Esophagus squamous epithelium (tissue), 5 donors: ENCODE data around the gene PKD1. TPM values are rescaled to one million over a fixed set of nuclear protein-coding genes. Genes with fewer than 3 reads are reported as not detected.
A peak's percentile ranks its signal among the peaks of the same experiment; 100 is the strongest.

Source experiments
- DNase-seq: peaks from one replicate; lab custom pipeline; 2025; lab: John Stamatoyannopoulos, UW
- H3K27ac ChIP-seq, 4 donors: fragments of 200-600 bp; sonication (generic); one replicate each; pipeline ENCODE4 v1.5.1; 2016 to 2019; ENCODE audit warnings: mild to moderate bottlenecking in 1 of 4
- H3K27me3 ChIP-seq, 4 donors: fragments of 200-600 bp; sonication (generic); 1 replicate in 3 of 4; 2 replicates in 1 of 4; pipeline versions ENCODE4 v1.5.1 to v1.6.0; 2017 to 2021; ENCODE audit warnings: antibody characterized with exemption in 1 of 4
- H3K36me3 ChIP-seq, 3 donors: fragments of 200-600 bp; sonication (generic); one replicate each; pipeline ENCODE4 v1.5.1; 2016 to 2019
- H3K4me1 ChIP-seq, 3 donors: fragments of 200-600 bp; sonication (generic); one replicate each; pipeline ENCODE4 v1.5.1; 2017 to 2019
- H3K4me3 ChIP-seq, 4 donors: fragments of 200-600 bp; sonication (generic); 1 replicate in 3 of 4; 2 replicates in 1 of 4; pipeline ENCODE4 v1.5.1; 2016 to 2019; ENCODE audit warnings: mild to moderate bottlenecking in 2 of 4, moderate library complexity in 1 of 4
- H3K9me3 ChIP-seq, 3 donors: fragments of 200-600 bp; sonication (generic); one replicate each; pipeline ENCODE4 v1.5.1; 2016 to 2019
- POLR2A ChIP-seq, 4 donors: fragments of 450-650 bp; IDR thresholded peaks; one replicate each; pipeline ENCODE4 v1.6.1; 2017; ENCODE audit warnings: antibody characterized with exemption in 4 of 4, mild to moderate bottlenecking in 4 of 4, moderate library complexity in 3 of 4
- WGBS, 2 donors: methylation state at CpG; one replicate each; pipeline ENCODE4 v1.1.5; 2018; 5-methylcytosine and 5-hydroxymethylcytosine counted together
- intact Hi-C: fragments of 100-400 bp; cut with DNase I; formaldehyde crosslinking; loops from one replicate; pipeline ENCODE4 v1.15.0; 2022
- total RNA-seq, 4 donors: library from RNA; depleted of rRNA; stranded (reverse); fragments of >200 nt; gene quantifications; one replicate each; pipeline ENCODE4 v1.1.0, GENCODE V29; 2016
- TF ChIP-seq, protein P1 (sequence below), 6 experiments: fragments of 450-650 bp in 4 of 6; fragments of 200-600 bp in 2 of 6; sonication (generic) in 2 of 6; IDR thresholded peaks; one replicate each; pipeline ENCODE4 v1.5.1; 2016 to 2019; ENCODE audit warnings: antibody characterized with exemption in 6 of 6, mild to moderate bottlenecking in 4 of 6, moderate library complexity in 4 of 6
- donor health status: DM: yes; HTN: yes; CAD: no.

Gene PKD1
- total RNA-seq, 4 donors from 2014 or later = 34.1 to 123 (median 64.1) TPM

DNA sequence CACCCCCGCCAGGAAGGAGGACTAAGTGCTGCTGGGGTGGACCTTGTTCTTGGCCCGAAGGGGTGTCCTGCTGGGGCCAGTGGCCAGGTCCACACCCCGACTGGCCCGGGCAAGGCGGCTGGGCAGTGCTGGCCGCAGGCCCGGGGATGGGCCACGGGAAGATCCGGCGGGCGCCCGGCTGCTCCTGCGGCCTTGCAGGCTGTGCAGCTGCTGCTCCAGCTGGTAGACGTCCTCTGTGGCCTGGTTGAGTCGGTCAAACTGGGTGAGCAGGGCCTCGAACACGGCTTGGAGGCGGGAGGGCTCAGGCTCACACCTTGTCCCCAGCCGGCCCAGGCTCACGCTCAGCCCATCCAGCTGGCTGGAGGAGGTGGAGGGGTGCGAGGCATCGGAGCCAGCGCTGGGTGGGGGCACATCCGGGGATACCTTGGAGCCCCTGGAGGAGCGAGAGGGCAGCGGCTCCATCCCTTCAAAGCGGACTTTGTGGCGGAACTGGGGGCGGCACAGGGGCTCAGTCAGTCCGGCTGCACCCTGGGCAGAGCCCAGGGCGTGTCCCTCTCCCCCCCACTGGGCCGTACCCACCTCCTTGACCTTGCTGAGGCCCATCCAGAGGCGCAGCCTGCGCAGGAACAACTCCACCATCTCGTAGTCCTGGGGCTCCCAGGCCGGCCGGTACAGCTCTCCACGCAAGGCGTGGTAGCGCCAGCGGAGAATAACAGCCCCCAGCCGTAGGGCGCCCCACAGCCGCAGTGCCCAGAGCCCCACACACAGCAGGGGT is 45.8 kb downstream of the PKD1 start:
- Histone ChIP-seq H3K4me1 (peaks cover 3 to 87% (median 16%) of the 10 kb centered on the region in 3 donors), H3K27ac (peak overlapping the region; percentile 61 to 87 (median 64))
- TF ChIP-seq, protein P1, sequence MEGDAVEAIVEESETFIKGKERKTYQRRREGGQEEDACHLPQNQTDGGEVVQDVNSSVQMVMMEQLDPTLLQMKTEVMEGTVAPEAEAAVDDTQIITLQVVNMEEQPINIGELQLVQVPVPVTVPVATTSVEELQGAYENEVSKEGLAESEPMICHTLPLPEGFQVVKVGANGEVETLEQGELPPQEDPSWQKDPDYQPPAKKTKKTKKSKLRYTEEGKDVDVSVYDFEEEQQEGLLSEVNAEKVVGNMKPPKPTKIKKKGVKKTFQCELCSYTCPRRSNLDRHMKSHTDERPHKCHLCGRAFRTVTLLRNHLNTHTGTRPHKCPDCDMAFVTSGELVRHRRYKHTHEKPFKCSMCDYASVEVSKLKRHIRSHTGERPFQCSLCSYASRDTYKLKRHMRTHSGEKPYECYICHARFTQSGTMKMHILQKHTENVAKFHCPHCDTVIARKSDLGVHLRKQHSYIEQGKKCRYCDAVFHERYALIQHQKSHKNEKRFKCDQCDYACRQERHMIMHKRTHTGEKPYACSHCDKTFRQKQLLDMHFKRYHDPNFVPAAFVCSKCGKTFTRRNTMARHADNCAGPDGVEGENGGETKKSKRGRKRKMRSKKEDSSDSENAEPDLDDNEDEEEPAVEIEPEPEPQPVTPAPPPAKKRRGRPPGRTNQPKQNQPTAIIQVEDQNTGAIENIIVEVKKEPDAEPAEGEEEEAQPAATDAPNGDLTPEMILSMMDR (IDR thresholded peaks at IDR 0.05) = no peak
- TF ChIP-seq POLR2A (IDR thresholded peaks at IDR 0.05) = no peak

DNA sequence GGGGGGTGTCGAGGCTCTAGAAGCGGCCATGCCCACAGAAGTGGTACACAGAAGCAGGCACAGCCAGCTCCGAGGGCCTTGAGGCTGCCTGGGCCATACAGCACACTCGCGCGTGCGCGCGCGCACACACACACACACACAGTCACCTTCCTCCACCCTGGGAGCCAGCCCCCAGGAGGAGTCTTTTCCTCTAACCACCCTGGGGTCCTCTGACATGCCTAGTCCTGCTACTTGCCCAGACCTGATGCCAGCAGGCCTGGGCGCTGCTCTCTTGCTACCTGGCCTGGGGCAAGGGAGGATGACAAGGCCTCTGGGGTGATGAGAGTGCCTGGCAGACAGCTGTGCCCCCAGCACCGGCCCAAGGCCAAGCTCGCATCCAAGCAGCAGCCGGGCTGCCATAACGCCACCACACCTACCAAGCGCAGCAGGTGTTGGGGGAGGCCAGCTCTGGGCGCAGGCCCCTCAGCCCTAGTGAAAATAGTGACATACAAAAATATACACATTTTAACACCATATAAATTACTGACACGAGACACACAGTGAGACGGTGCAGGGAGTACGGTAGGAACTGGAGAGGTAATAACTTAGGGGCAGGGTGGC is 46.8 kb downstream of the PKD1 start:
- Histone ChIP-seq H3K36me3 (peaks cover 36 to 97% (median 41%) of the 10 kb centered on the region in 3 donors), H3K9me3 (no peaks in the 10 kb centered on the region), H3K4me1 (peaks cover 3 to 94% (median 16%) of the 10 kb centered on the region in 3 donors), H3K4me3 (no peak overlapping the region), H3K27ac (peak overlapping the region in 1 of 4 donors; percentile 17), H3K27me3 (no peaks in the 10 kb centered on the region)
- 67 to 72% methylated on average over 11 to 12 of the region's 20 CpGs for WGBS, 2 donors
- intact Hi-C loops = no loop called here
- no peak for DNase-seq
- TF ChIP-seq, protein P1 (IDR thresholded peaks at IDR 0.05) = no peak
- TF ChIP-seq POLR2A (IDR thresholded peaks at IDR 0.05) = no peak

More for the DNA sequence above, 45.8 kb downstream of the PKD1 start:
- no peak for DNase-seq
- intact Hi-C loops = no loop called here
- 63% methylated on average over 6 of the region's 44 CpGs; no CpG with 5 or more reads in 1 of the 2 donors for WGBS, 2 donors
- Histone ChIP-seq H3K36me3 (peaks cover 35 to 97% (median 40%) of the 10 kb centered on the region in 3 donors), H3K27me3 (no peaks in the 10 kb centered on the region), H3K9me3 (no peaks in the 10 kb centered on the region), H3K4me3 (no peak overlapping the region)

DNA sequence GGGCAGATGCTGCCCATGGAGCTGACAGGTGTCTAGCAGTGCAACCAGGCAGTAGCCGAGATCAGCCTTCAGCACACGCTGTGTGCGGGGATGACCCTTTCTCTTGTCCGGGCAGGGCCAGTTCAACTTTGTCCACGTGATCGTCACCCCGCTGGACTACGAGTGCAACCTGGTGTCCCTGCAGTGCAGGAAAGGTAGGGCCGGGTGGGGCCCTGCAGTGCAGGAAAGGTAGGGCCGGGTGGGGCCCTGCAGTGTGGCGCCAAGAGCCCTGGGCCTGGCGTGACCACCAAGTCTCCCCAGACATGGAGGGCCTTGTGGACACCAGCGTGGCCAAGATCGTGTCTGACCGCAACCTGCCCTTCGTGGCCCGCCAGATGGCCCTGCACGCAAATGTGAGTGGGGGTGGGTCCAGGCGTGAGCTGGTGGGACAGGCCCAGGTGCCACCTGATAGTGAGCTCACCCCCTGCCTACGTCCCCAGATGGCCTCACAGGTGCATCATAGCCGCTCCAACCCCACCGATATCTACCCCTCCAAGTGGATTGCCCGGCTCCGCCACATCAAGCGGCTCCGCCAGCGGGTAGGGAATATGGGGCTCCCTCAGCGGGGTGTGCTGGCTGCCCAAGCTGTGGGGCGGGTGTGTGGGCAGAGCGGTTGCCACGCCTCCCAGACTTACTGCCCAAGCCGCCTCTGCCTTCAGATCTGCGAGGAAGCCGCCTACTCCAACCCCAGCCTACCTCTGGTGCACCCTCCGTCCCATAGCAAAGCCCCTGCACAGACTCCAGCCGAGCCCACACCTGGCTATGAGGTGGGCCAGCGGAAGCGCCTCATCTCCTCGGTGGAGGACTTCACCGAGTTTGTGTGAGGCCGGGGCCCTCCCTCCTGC is 47.7 kb downstream of the PKD1 start:
- Histone ChIP-seq H3K36me3 (peaks cover 28 to 97% (median 35%) of the 10 kb centered on the region in 3 donors), H3K27me3 (no peaks in the 10 kb centered on the region), H3K4me1 (peaks cover 9 to 96% (median 16%) of the 10 kb centered on the region in 3 donors), H3K4me3 (no peak overlapping the region), H3K27ac (peak overlapping the region in 1 of 4 donors; percentile 17), H3K9me3 (no peaks in the 10 kb centered on the region)
- WGBS, 2 donors = 68 to 95% methylated on average over 4 to 12 of the region's 41 CpGs
- intact Hi-C loops = no loop called here
- TF ChIP-seq, protein P1 (IDR thresholded peaks at IDR 0.05) = no peak
- no peak for TF ChIP-seq POLR2A (IDR thresholded peaks at IDR 0.05)
- no peak for DNase-seq

DNA sequence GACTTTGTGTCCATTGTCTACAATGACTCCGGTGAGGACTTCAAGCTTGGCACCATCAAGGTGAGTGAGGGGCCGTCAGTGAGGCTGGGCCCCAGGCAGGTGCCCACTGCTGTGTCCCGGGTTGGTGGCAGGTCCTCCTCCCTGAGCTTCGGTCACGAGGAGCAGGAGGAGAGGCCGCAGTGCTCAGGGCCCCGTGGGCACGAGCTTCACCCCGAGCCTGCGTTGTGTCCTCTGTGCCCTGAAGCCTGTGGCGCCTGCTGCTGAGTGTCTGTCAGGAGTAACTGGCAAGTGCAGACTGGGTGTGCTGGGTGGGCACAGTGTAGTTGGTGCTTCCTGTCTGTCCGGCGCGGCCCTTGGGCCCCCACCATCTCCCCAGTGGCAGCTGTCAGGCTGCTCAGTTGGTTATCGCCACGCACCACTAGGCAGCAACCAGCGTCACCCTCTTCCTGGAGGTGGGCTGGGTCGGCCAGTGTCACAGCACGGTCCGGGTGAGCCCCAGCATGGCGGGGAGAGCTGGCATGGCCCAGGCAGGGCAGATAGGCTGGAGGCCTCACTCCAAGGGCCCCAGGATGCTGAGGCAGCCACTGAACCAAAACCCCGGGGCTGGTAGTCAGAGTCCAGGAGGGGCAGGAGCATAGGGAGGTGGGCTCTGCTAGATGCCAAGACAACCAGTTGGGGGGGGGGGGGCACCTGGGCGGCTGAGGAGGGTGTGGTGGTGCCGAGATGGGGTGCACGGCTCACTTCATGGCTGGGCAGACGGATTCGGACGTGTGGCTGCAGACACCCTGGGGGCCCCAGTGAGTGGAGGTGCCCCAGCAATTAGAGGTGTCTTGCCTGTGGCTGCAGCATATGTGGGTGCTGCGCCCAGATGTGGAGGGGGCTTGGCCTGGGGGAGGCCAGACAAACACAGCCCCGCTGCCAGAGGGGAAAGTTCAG is 48.6 kb downstream of the PKD1 start:
- DNase-seq = no peak
- Histone ChIP-seq H3K36me3 (peaks cover 28 to 97% (median 32%) of the 10 kb centered on the region in 3 donors), H3K4me1 (peaks cover 18 to 96% (median 24%) of the 10 kb centered on the region in 3 donors)

More for the DNA sequence above, 48.6 kb downstream of the PKD1 start:
- Histone ChIP-seq H3K27ac (peak overlapping the region in 1 of 4 donors; percentile 9), H3K27me3 (no peaks in the 10 kb centered on the region), H3K4me3 (no peak overlapping the region), H3K9me3 (no peaks in the 10 kb centered on the region)
- TF ChIP-seq POLR2A (IDR thresholded peaks at IDR 0.05) = no peak
- TF ChIP-seq, protein P1 (IDR thresholded peaks at IDR 0.05) = no peak
- intact Hi-C loops = no loop called here
- 64 to 70% methylated on average over 3 to 10 of the region's 30 CpGs for WGBS, 2 donors
